Heart left ventricle (tissue), 16 donors: ENCODE data around the gene SLIT3. TPM values are rescaled to one million over a fixed set of nuclear protein-coding genes. Genes with fewer than 3 reads are reported as not detected.

Experiments used
- ATAC-seq, 4 donors: fragments of 200-7000 bp; cut with Tn5 transposase; one replicate each; pipeline ENCODE4 v1.9.1; 2020 to 2022; ENCODE audit warnings: moderate library complexity in 4 of 4, mild to moderate bottlenecking in 3 of 4, moderate number of reproducible peaks in 1 of 4
- DNase-seq, 5 donors: peaks; one replicate each; pipeline ENCODE4 v3.0.0-alpha.2; 2020
- H3K27ac ChIP-seq, 12 donors: fragments of 200-600 bp; sonication (generic) in 4 of 12; one replicate each; pipeline versions ENCODE4 v1.5.0 to v1.8.0; 2016 to 2022; ENCODE audit warnings: mild to moderate bottlenecking in 2 of 12
- H3K27me3 ChIP-seq, 9 donors: fragments of 200-600 bp; sonication (generic) in 2 of 9; one replicate each; pipeline versions ENCODE4 v1.5.1 to v1.8.0; 2016 to 2022; ENCODE audit warnings: mild to moderate bottlenecking in 3 of 9
- H3K36me3 ChIP-seq, 9 donors: fragments of 200-600 bp; sonication (generic) in 2 of 9; one replicate each; pipeline versions ENCODE4 v1.5.0 to v1.8.0; 2018 to 2022; ENCODE audit warnings: mild to moderate bottlenecking in 2 of 9
- H3K4me1 ChIP-seq, 12 donors: fragments of 200-600 bp; sonication (generic) in 4 of 12; one replicate each; pipeline versions ENCODE4 v1.5.0 to v1.8.0; 2016 to 2022; ENCODE audit warnings: mild to moderate bottlenecking in 3 of 12
- H3K4me3 ChIP-seq, 12 donors: fragments of 200-600 bp; sonication (generic) in 4 of 12; one replicate each; pipeline versions ENCODE4 v1.5.0 to v1.8.0; 2017 to 2022; ENCODE audit warnings: mild to moderate bottlenecking in 9 of 12, moderate library complexity in 4 of 12
- H3K9me3 ChIP-seq, 12 donors: fragments of 200-600 bp; sonication (generic) in 4 of 12; one replicate each; pipeline versions ENCODE4 v1.5.0 to v1.8.0; 2016 to 2022; ENCODE audit warnings: mild to moderate bottlenecking in 1 of 12
- CTCF ChIP-seq, 12 donors: fragments of 200-600 bp; sonication (generic) in 4 of 12; IDR thresholded peaks; one replicate each; pipeline versions ENCODE4 v1.5.0 to v1.8.0; 2018 to 2022; ENCODE audit warnings: antibody characterized with exemption in 12 of 12, mild to moderate bottlenecking in 5 of 12
- POLR2A ChIP-seq, 2 donors: fragments of 450-650 bp; IDR thresholded peaks; one replicate each; pipeline ENCODE4 v1.6.1; 2017; ENCODE audit warnings: antibody characterized with exemption in 2 of 2, mild to moderate bottlenecking in 2 of 2, moderate library complexity in 2 of 2
- WGBS, 4 donors: extraction: QIAGEN DNeasy Blood & Tissue Kit in 2 of 4; methylation state at CpG; one replicate each; pipeline versions ENCODE4 v1.1.5 to v1.1.7; 2013 to 2018; 5-methylcytosine and 5-hydroxymethylcytosine counted together
- intact Hi-C, 10 donors: fragments of 100-400 bp; cut with DNase I; formaldehyde crosslinking; loops; one replicate each; pipeline versions ENCODE4 v1.11.1 to v1.14.2; 2022
- polyA plus RNA-seq, 2 donors: library from polyadenylated mRNA; stranded (reverse); fragments of 200-250 nt; gene quantifications; one replicate each; pipeline ENCODE4 v1.2.3, GENCODE V29; 2013
- total RNA-seq, 9 donors: library from RNA; depleted of rRNA in 2 of 9; stranded (reverse); fragments of >200 nt in 2 of 9; fragmentation: NEBNext Ultra II Directional in 3 of 9; extraction: Animal tissue kit (Norgen Biotek cat#: 25700) in 3 of 9; gene quantifications; one replicate each; pipeline versions ENCODE4 v1.1.0 to v1.2.4, GENCODE V29; 2016 to 2023
- donor health status: ischemic (EF 13 %, LVEDD 7.1; RV severe dilation, severe dysfunction).
- donor health status: healthy with polysubstance abuse.
- donor health status: DM: no; HTN: yes; CAD: no.
- donor health status: DM: no; HTN: no; CAD: no.
- donor health status: ischemic (EF 25% LVEDD 6.9; RV normal size, moderate dysfunction).
- donor health status: ischemic (EF 25% LVEDD 5.7; RV mildly dilated, moderate dysfunction).
- donor health status: healthy.
- donor health status: DM: yes; HTN: yes; CAD: no.
- donor health status: ischemic (EF 35%, LVEDD 5.7; RV mildly dilated, moderate dysfunction).
- donor health status: nonischemic (EF 11% LVEDD 7.7; RV severe dilation, severe dysfunction).
- donor health status: DM: yes; HTN: yes; CAD: no.
- donor health status: PGD.
- donor health status: ischemic (EF 29% LVEDD 5.4; RV normal size, mild dysfunction).
- donor health status: nonischemic (EF 23%, LVEDD 6.1; RV moderate dilation, normal function).

Gene SLIT3
- total and polyA plus RNA-seq, 11 donors, result 2.3 to 40.3 (median 14.4) TPM

GRCh38 chr5:169013846-169014245 is 287.1 kb downstream of the SLIT3 start:
- Histone ChIP-seq H3K4me1 (peaks cover 0 to 6% (median 0%) of the 10 kb centered on the region in 12 donors), H3K27ac (no peak overlapping the region), H3K27me3 (peaks cover 0 to 11% (median 0%) of the 10 kb centered on the region in 9 donors), H3K36me3 (no peaks in the 10 kb centered on the region), H3K9me3 (no peaks in the 10 kb centered on the region), H3K4me3 (no peak overlapping the region)
- 73 to 85% (median 78%) methylated on average over 1 of the region's 1 CpG for WGBS, 4 donors
- no peak for DNase-seq
- intact Hi-C loops, result no loop called here
- no peak for ATAC-seq
- TF ChIP-seq POLR2A (IDR thresholded peaks at IDR 0.05), result no peak
- TF ChIP-seq CTCF (IDR thresholded peaks at IDR 0.05), result no peak

GRCh38 chr5:169013208-169013728 is 287.7 kb downstream of the SLIT3 start:
- no peaks in the 10 kb centered on the region for H3K9me3 ChIP-seq
- 77 to 88% (median 87%) methylated on average over 12 of the region's 12 CpGs for WGBS, 4 donors
- H3K36me3 ChIP-seq, result no peaks in the 10 kb centered on the region
- TF ChIP-seq CTCF (IDR thresholded peaks at IDR 0.05) (no peak), POLR2A (IDR thresholded peaks at IDR 0.05) (no peak)
- no peak overlapping the region for H3K4me3 ChIP-seq
- intact Hi-C loops, result no loop called here
- H3K4me1 ChIP-seq, result peaks cover 0 to 7% (median 0%) of the 10 kb centered on the region in 12 donors
- DNase-seq, result no peak
- H3K27me3 ChIP-seq, result peaks cover 0 to 10% (median 0%) of the 10 kb centered on the region in 9 donors
- no peak overlapping the region for H3K27ac ChIP-seq
- no peak for ATAC-seq

DNA sequence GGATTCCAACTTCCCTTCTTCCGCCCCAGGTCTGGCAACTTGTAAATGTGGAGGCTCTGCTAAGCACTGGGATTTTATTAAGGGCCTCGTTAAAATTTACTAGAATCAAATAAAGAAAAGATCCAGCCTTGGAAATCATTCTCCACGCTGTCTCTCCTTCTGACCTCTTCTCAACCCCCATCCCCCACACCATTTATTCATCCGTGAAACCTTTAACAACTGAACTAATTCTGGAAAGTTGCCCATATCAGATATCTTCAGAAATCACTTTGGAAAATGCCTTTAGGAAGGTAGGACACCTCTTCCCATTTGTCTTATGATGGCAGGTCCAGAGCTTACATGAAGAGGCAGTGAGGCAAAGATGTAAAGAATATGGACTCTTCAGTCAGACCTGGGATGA is 288.5 kb downstream of the SLIT3 start:
- Histone ChIP-seq H3K27me3 (peaks cover 0 to 7% (median 0%) of the 10 kb centered on the region in 9 donors), H3K4me3 (no peak overlapping the region), H3K36me3 (no peaks in the 10 kb centered on the region), H3K27ac (no peak overlapping the region), H3K4me1 (peaks cover 0 to 7% (median 0%) of the 10 kb centered on the region in 12 donors), H3K9me3 (no peaks in the 10 kb centered on the region)
- ATAC-seq (no peak), DNase-seq (no peak)
- 60 to 80% (median 70%) methylated on average over 4 of the region's 4 CpGs for WGBS, 4 donors
- intact Hi-C loops, result no loop called here
- TF ChIP-seq POLR2A (IDR thresholded peaks at IDR 0.05), result no peak
- no peak for TF ChIP-seq CTCF (IDR thresholded peaks at IDR 0.05)

DNA sequence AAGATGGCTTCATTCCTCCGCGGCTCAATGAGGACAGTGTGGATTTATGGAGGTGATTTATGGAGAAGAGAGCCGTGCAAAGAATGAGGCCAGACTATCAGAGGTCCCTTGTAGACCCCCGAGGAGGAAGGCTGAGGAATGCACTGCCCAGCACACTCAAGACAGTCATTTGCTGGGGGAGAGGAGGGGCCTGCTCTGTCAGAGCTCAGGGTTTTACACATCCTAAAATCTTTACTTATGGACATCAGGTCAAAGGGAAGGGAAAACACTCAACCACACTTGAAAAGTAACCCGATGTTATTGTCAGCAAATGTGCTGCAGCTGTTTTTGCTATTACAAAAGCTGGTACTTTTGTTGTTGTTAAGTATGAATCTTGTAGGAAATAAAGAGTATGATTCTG is 289.5 kb downstream of the SLIT3 start:
- no peaks in the 10 kb centered on the region for H3K36me3 ChIP-seq
- H3K27ac ChIP-seq, result no peak overlapping the region
- peaks cover 0 to 7% (median 0%) of the 10 kb centered on the region in 12 donors for H3K4me1 ChIP-seq
- 80 to 86% (median 81%) methylated on average over 5 of the region's 5 CpGs for WGBS, 4 donors
- intact Hi-C loops, result no loop called here
- DNase-seq, result no peak
- H3K9me3 ChIP-seq, result no peaks in the 10 kb centered on the region
- TF ChIP-seq CTCF (IDR thresholded peaks at IDR 0.05) (no peak), POLR2A (IDR thresholded peaks at IDR 0.05) (no peak)
- peaks cover 0 to 4% (median 0%) of the 10 kb centered on the region in 9 donors for H3K27me3 ChIP-seq
- H3K4me3 ChIP-seq, result no peak overlapping the region
- ATAC-seq, result no peak
